ELR (cell line): ENCODE measurements around the gene SOX11.

ENCODE experiments used
- DNase-seq: peaks from one replicate; pipeline ENCODE4 v3.0.0-alpha.2; 2015; ENCODE audit warnings: low read depth

Gene SOX11

DNA sequence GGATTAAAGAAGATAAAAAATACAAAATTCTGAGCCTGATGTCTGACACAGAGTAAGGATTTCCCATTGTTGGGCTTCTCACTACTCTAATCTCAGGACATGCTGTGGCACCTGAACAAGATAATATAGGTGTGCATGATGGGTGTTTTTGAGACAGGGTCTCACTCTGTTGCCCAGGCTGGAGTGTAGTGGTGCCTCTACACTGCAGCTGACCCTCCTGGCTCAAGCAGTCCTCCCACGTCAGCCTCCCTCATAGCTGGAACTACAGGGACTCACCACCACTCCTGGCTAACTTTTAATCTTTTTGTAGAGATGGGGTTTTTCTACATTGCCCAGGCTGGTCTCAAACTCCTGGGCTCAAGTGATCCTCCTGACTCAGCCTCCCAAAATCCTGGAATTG lies 32.9 kb downstream of the SOX11 start:
- no peak for DNase-seq

DNA sequence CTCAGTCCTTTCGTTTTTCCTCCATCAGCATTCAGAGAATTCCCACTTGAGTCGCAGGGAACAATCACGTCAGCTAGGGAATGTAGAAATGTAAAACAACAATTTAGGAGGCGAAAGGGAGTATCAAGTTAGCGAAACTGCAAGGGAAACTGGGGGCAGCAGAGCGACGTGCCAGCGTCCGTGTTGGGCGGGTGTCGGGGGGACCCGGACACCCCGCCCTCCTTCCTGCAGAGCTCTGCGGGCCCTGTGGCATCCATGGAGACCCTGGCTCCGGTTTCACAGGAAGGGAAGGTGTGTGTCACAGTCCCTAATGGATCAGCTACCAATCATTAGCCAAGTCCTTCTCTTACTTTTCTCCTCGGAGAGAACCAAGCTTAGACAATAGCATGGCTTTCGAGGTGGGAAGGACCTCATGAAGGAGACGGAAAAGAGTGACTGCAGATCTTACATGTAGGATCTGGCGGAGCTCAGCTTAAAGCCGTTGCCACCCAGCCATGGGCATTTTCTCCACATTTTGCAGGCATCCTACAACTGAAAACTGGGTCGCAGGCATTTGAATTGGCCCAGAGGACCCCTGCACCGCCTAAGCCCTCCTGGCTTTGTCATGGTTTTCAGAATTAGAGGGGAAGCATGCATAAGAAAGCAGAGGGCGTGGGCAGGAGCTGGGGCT lies 33.7 kb downstream of the SOX11 start:
- no peak for DNase-seq

DNA sequence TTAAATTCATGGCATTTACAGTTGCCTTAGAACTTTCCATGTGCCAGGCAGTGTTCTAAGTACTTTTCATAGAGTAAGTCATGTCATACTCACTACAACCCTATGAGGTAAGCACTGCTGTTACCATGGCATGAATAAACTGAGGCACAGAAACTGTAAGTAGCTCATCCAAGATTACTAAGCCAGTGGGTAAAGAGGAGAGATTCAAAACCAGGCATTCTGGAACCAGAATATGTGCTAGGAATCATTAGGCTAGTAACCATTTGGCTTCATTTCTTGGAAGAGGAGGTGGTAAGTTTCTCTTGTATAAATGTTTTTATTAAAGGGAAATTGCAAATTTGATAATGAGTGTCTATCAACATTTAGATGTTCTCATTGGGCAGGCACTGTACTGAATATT lies 35.1 kb downstream of the SOX11 start:
- no peak for DNase-seq

DNA sequence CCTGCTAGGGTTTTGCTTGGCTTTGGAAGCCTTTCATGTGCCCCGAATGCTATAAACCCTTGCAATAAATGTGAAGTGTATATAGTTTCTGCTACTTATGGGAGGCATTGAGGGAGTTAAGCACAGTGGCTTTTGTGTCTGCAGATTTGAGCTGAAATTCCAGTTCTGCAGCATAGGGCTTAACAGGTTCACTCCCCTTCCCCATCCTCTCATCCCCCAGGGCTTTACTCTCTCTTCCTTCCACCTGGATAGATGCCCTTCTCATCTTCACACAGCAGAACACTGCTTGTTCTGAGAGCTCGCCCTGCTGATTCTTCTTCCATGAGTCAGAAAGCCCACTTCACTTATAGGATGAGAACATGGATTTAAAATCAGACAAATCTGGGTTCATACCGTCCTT lies 37.2 kb downstream of the SOX11 start:
- DNase-seq: no peak

DNA sequence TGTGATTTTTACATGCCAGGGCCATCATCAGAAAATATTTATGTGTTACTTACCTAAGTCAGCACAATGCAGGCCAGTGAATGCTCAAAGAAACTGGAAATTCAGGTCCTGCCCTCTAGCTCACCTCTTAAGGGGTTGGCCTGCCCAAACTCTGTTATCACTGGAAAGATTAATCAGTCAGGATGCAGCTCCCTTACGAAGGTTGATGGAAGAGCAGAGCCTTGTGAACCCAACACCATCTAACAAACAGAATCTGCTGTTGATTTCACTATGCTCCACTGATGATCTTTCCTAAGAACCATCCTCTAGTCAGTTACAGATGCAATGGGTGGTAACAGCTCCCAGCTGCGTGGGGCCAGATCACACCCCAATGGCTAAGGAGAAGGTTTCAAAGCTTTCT lies 38.2 kb downstream of the SOX11 start:
- DNase-seq: no peak

DNA sequence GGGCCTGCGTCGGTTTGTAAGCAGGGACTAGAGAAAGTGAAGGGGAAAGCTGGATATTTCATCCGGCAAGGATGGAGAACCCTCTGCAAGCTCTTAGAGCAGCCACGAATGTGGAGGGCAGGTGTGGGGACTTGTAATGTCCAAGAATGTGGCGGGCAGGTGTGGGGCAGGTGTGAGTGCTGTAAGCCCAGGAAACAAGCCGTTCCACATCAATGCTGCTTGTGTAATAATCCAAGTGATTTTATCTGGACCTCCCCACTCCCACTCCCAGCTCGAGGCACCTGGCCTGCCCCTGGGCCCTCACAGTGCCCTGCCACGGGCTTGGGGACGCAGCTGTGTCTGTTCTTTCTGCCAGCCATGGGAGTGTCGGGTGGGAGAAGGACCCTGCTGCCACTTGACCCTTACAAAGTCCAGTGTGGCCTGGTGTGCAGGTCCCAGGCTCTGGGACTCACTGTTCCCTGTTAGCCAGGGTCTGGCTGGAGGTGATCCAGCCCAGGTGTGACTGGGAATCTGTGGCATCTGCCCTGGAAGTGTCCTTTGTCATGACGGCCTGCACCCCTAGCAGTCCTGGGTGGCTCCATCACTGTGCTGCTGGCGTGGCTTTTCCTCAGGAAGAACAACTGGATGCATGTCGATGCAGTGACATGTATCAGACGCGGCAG lies 42.8 kb downstream of the SOX11 start:
- DNase-seq: no peak

DNA sequence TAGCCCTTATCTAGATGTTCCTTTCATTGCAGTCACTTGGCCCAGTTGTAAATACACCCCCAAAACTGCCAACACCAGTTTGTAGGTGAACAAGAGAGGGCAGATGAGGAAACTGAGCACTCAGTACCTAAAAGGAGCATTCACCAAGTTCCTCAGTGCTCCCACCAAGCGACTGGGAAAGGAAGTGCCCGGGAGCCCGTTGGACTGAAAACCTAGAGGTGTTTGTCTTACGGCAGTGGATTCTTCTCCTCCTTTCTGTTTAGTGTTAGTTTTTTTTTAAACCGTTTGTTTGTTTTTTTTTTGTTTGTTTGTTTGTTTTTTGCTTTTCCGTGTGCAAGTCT lies 43.3 kb downstream of the SOX11 start:
- DNase-seq: no peak

DNA sequence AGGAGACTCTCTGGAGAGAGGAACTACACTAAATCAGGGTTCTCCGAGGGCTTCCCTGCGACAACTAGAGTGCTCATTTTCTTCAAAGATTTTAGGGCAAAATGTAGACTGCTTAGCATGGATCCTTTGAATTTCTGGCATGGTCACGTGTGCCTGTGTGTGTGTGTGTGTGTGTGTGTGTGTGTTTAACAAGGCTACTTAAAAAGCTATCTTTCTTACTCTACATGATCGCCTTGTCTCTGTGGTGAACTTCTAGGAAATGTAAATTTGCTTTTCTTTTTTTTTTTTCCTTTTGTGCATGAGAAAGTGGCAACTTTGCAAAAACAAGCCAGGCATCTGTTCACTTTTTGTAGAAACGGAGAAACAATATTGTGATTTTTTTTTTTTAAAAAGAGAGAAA lies 43.9 kb downstream of the SOX11 start:
- DNase-seq: no peak

DNA sequence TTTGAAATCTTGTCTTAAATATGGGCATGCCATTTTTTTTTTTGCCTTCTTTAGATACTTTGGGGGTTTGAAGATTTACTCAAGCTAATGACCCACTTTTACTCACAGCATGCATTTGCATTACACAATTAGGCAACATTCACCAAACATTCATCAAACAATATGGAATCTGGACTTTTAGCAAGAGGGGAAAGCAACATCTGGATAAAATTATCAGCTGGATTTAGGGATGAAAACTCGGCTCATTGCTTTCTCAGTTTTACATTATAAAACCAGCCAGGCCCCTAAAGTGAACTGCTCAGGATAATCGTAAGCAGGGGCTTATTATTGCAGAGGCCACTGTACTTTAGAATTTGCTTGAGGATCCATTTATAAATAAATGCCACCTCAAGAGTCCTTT lies 44.7 kb downstream of the SOX11 start:
- DNase-seq: no peak

DNA sequence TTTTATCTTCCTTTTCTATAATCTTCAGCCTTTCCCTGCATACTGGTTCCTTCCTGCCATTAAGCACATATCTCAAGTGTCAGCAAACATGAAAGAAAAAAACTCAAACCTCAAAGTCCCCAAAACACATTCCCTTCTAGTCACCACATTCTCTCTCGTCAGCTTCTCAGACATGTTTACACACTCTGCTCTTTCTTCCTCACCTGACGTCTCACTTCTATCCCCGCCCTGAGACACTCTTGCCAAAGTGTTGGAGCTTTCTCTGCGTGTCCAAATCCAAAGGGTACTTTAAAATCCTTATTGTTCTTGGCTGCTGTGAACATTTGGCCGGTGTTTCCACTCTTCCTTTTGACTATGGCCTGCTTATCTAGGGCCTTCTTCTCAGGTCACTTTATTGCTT lies 47.9 kb downstream of the SOX11 start:
- DNase-seq: no peak

DNA sequence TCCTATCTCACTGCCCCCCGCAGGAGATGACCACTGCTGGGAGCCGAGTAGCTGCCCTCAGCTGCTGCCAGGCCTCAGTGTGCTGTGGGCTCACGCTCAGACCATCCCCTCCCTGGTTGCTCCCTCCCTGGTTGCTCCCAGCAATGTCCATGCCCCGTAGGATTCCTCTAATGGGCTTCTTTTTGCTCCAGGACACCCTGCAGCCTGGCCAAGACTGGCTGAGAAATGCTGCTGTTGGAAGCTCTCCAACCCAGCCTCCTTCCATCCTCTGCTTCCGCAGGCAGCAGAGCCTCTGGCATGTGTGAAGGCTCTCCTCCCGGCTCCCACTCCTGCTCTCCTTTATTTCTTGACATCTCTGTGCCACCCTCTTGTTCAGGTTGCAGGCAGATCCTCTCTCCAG lies 48.6 kb downstream of the SOX11 start:
- no peak for DNase-seq

DNA sequence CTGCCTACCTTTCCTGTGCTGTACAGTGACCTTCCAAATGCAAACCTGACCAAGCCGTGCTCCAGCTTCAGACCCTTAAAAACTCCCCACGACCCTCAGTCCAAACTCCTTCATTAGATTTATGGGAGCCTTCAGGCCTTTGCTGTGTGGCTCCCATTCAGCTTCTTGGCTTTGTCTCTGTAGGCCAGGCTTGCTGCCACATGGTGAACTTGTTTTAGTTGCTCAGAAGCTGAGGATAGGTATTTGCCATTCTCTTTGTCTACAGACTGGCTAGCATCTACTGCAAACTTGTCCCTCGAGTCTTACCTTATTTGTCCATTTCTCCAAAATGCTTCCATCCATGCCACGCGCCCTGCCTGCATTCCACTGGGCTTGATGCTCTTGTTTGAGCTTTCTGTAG lies 49.1 kb downstream of the SOX11 start:
- no peak for DNase-seq

DNA sequence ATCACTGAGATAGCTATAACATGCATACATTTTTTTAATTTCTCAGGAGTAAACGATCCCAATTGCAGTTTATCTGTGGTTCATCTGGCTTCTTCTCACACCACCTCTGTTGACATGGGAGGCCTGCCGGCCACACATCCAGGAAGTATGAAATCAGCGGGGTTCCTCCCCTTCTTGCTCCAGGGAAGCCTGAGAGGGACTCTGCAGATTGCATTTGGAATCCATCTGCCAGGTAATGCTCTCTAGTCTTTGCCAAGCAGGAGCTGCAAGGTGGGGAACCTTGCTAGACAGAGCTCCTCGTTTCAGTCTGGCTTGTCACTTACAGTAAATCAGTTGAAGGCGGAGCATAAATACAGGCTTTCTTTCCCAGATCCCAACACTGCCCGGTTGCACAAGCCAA lies 49.9 kb downstream of the SOX11 start:
- no peak for DNase-seq

DNA sequence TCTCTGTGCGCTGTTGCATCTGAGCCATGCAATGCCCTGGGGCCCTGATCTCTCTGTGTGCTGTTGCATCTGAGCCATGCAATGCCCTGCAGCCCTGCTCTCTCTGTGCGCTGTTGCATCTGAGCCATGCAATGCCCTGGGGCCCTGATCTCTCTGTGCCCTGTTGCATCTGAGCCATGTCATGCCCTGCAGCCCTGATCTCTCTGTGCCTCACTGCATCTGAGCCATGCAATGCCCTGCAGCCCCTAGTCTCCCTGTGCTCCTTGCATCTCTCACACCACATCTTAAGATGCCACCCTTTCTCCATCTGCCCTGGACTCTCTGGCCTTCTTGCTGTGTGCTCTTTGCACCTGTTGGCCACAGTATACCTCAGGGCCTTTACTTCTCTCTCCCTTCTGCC lies 56.2 kb downstream of the SOX11 start:
- DNase-seq: no peak

DNA sequence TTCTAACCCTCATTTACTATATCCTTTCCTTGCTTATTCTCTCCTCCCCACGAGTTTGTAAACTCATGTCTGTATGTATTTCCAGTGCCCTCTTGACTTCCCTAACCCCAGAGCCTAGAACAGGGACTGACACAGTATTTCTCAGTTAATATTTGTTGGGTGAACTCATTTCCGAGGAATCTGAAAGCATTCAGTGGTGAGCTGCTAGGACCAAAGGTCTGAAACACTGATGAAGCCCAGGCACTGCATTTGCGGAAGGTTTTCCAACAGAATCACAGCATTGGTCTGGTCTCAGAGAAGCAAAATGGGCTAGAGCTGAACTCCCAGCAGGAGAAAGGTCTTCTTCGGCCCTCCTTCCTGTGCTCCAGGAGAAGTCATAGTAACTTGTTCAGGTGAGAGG lies 56.8 kb downstream of the SOX11 start:
- DNase-seq: no peak

DNA sequence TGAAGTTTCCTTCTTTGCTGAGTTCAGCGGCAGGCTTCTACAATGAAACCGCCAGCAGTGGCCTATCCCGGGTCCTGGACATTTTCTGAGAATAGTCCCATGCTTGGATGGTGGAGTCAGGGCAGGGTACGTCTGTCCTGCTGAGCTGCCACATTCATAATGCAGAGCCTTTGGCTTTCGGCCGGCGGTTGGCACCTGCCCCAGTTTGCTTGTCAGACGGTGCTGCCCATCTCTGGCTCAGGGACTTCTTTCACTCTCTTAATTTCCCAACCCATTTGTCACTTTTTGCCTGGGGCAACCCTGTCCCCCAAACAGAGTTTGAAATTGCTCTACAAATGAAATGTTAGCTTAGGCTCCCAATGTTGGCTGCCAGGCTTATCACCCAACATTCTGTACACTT lies 57.2 kb downstream of the SOX11 start:
- no peak for DNase-seq
